Endothelial cell of umbilical vein (primary cell): ENCODE results near the gene KCNJ3.

Source experiments
- CTCF ChIP-seq, 2 donors: IDR thresholded peaks; 1 replicate in 1 of 2; 2 replicates in 1 of 2; pipeline ENCODE4 v1.5.1; 2011; ENCODE audit warnings: low read length in 2 of 2, mild to moderate bottlenecking in 2 of 2, moderate library complexity in 2 of 2, control low read depth in 1 of 2, inconsistent platforms in 1 of 2, low read depth in 1 of 2; ENCODE audit not compliant: insufficient read depth in 1 of 2; ENCODE audit errors: extremely low read depth in 1 of 2
- EZH2 ChIP-seq: IDR thresholded peaks from 2 replicates; pipeline ENCODE4 v1.6.1; 2012; ENCODE audit warnings: borderline replicate concordance, low read depth, mild to moderate bottlenecking, moderate library complexity, low read length, inconsistent platforms; ENCODE audit not compliant: severe bottlenecking
- FOS ChIP-seq: IDR thresholded peaks from 2 replicates; pipeline ENCODE4 v1.6.1; 2011; ENCODE audit warnings: mild to moderate bottlenecking, low read length, moderate library complexity, borderline replicate concordance; ENCODE audit not compliant: insufficient read depth
- GATA2 ChIP-seq: IDR thresholded peaks from 2 replicates; pipeline ENCODE4 v1.7.0; 2011; ENCODE audit warnings: low read depth, mild to moderate bottlenecking, moderate library complexity, mixed read lengths, low read length; ENCODE audit not compliant: insufficient read length, insufficient read depth
- JUN ChIP-seq: IDR thresholded peaks from 2 replicates; pipeline ENCODE4 v1.6.1; 2011; ENCODE audit warnings: borderline replicate concordance, low read depth; ENCODE audit not compliant: insufficient read length, insufficient read depth
- MAX ChIP-seq: IDR thresholded peaks from 2 replicates; pipeline ENCODE4 v1.6.1; 2011; ENCODE audit not compliant: insufficient read depth, insufficient read length
- MYC ChIP-seq: IDR thresholded peaks from one replicate; pipeline ENCODE4 v1.6.1; 2011; ENCODE audit warnings: mild to moderate bottlenecking, low read depth, low read length
- POLR2A ChIP-seq: IDR thresholded peaks from 2 replicates; pipeline ENCODE4 v1.6.1; 2012; ENCODE audit warnings: low read depth, mild to moderate bottlenecking, control low read depth, low read length
- POLR2AphosphoS5 ChIP-seq: IDR thresholded peaks from 2 replicates; pipeline ENCODE4 v1.6.1; 2012; ENCODE audit warnings: low read depth, mild to moderate bottlenecking, control low read depth, low read length, moderate library complexity; ENCODE audit not compliant: insufficient read depth

GRCh38 chr2:154697418-154698252, 860 bp upstream of the KCNJ3 start:
- no peak for TF ChIP-seq CTCF (IDR thresholded peaks at IDR 0.05; ENCODE audit: extremely low read depth in 1 of 2, insufficient read depth in 1 of 2, low read depth in 1 of 2, low read length in 2 of 2)
- peak; percentile 4 for TF ChIP-seq EZH2
- no peak for TF ChIP-seq POLR2A
- TF ChIP-seq MYC = no peak
- no peak for TF ChIP-seq FOS
- TF ChIP-seq MAX = no peak
- TF ChIP-seq POLR2AphosphoS5 = no peak
- TF ChIP-seq GATA2 = no peak
- no peak for TF ChIP-seq JUN
